KOPT-K1 (cell line): Measurements from ENCODE around the gene SNX14.
"Not testable (repeated sequence)": the region's sequence is repeated elsewhere in the genome, so short reads cannot be mapped to it uniquely, and the experiment has no call there.

Experiments
- H3K27ac ChIP-seq: fragments of 200-600 bp; sonication (generic); 2 replicates; pipeline ENCODE4 v1.5.1; 2016; ENCODE audit warnings: antibody characterized with exemption, mild to moderate bottlenecking, low read depth, low read length; ENCODE audit not compliant: poor library complexity, severe bottlenecking
- H3K36me3 ChIP-seq: fragments of 200-600 bp; sonication (generic); 2 replicates; pipeline ENCODE4 v1.5.1; 2017; ENCODE audit warnings: antibody characterized with exemption, mild to moderate bottlenecking, low read length, moderate library complexity; ENCODE audit not compliant: insufficient read depth
- H3K9me3 ChIP-seq: fragments of 200-600 bp; sonication (generic); 2 replicates; pipeline ENCODE4 v1.5.1; 2017; ENCODE audit warnings: antibody characterized with exemption, low read length, mild to moderate bottlenecking; ENCODE audit not compliant: insufficient read depth, poor library complexity, severe bottlenecking

The SNX14 gene

DNA sequence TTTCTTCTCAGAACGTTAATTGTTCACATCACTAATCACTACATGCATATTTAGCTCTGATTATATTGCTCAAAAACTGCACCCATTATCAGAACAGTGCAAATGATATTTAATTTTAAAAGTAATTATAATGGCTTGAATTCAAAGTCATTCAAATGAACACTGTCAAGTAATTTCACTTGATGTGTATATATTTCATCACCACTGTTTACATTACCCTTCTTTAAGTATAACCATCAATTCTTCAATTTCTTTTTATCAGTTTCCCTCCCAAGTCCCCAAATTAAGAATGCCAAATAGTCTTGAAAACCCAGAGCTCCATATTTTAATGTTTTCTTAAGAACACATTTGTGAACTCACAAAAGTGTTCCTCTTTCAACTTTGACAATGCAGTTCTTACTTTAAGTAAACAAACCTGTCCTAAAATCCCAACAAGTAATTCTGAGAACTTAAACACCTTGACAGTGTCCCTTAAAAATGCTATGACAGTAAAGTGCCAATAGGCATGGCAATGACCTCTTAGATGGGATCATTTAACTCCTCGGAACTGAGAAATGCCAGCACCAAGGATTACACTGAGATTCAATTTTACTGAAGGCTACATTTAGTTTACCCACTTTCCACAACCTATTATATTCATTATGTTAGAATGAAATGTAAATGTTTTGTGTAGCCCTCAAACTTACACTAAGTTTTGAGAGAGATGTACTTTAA, 16.7 kb upstream of the SNX14 start:
- no peak overlapping the region for H3K27ac ChIP-seq
- peaks cover 100% of the 10 kb centered on the region for H3K36me3 ChIP-seq
- H3K9me3 ChIP-seq = no peaks in the 10 kb centered on the region

DNA sequence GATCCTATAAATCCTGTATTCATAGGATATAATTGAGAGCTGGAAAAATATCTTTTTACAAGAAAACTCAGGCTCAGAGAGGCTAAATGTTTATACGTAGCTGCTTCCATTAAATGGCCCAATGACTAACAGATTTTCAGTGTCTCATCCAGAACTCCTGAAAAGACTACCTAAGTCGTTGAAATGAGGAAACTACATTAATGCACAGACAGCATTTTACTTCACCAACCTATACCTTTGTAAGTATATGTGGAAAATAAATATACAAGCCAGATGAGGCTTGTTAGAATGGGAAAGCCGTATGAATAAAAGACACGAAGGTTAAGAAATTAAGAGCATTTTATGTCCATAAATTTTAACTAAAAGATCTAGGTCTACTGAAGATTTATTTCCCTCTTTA, 8.4 kb upstream of the SNX14 start:
- Histone ChIP-seq H3K36me3 (peaks cover 88% of the 10 kb centered on the region), H3K27ac (no peak overlapping the region), H3K9me3 (no peaks in the 10 kb centered on the region)

DNA sequence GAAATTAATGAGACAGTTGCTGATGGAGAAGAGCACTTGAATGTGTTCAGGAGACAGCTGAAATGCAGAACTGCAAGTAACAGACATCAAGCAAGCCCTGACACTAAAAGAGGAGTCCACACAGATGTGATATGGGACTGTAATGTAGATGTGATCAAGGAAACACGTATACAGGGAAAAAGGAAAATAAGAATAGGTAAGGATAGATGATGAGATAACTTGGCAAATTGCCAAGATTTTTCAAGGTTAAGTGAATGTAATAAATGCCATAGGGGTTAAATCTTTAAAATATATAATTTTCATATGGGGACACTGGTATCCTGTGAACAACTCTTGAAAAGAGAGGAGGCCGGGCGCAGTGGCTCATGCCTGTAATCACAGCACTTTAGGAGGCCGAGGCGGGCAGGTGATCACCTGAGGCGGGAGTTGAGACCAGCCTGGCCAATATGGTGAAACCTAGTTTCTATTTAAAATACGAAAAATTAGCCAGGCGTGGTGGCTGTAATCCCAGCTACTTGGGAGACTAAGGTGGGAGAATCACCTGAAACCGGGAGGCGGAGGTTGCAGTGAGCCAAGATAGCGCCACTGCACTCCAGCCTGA, 7.2 kb upstream of the SNX14 start:
- no peak overlapping the region for H3K27ac ChIP-seq
- peaks cover 76% of the 10 kb centered on the region for H3K36me3 ChIP-seq
- no peaks in the 10 kb centered on the region for H3K9me3 ChIP-seq

DNA sequence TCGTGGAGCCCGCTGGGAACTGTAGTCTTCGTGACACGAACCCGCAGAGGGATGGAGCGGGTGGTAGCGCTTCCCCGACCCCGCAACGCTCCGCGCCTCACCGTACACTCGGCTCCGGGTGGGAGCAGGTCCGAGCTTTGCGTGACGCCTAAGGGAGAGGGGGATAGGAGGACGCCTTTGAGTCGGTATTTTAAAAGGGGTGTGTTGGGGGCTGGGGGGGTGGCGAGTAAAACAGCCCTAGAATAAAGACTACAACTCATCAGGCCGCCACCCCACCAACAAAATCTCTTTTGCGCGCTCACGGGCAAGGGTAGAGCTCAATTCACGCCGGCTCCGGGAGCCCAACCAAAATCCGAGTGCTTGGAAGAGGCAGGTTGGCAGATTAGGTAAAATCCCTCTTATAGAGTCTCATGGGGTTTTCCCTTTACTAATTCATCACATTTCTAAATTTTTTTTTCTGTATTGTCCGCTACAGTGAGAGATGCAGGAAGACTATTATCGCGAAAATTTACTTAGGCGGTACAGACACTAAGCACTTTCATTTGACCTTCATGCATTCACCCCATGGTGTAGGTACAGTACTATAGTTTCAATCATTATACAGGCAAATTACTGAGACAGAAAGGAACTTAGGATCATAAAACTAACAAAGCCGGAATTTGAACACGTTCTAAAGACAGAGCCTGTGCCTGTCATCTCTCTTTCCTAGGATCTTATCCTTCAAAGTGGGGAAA, 706 bp upstream of the SNX14 start:
- Histone ChIP-seq H3K9me3 (no peaks in the 10 kb centered on the region), H3K27ac (peak overlapping the region; percentile 74)

DNA sequence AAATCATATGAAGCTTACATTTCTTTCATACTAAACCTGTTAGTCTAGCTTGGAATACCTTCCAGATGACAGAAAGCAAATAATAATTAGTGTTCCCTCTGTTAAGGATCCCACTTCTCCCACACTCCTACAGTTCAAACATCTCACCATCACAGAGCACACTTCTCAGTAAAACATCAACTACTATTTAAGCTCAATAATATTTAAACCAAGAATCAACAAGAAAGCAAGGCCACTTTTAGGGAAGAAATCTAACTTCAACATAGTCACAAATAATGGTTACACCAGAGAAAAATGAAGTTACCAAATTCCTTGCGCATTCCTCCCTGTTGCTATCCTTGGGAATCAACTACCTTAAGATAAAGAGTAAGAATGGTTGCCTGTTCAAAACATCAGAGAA, 1.6 kb downstream of the SNX14 start:
- no peaks in the 10 kb centered on the region for H3K9me3 ChIP-seq
- no peak overlapping the region for H3K27ac ChIP-seq
- H3K36me3 ChIP-seq = no peaks in the 10 kb centered on the region; the same call in 1 of the 2 replicates

More for the DNA sequence above, 706 bp upstream of the SNX14 start:
- peaks cover 15% of the 10 kb centered on the region for H3K36me3 ChIP-seq

DNA sequence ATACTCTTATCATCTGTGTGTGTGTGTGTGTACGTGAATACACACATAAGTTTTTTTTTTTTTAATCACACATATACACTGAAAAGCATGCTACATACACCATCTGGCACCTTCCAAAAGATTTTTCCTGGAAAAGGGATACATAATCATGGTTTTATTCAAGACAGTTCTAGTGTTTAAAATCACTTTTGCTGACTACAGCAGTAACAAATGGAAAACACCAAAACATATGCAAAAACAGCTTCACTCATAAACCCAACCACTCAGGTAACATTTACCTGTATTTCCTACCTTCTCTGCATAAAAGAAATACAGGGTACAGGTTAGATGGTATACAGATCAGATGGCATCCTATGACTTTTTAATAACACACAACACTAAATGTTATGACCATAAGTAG, 2.5 kb downstream of the SNX14 start:
- H3K9me3 ChIP-seq = no peaks in the 10 kb centered on the region
- H3K27ac ChIP-seq = no peak overlapping the region
- H3K36me3 ChIP-seq = no peaks in the 10 kb centered on the region; the same call in 1 of the 2 replicates

DNA sequence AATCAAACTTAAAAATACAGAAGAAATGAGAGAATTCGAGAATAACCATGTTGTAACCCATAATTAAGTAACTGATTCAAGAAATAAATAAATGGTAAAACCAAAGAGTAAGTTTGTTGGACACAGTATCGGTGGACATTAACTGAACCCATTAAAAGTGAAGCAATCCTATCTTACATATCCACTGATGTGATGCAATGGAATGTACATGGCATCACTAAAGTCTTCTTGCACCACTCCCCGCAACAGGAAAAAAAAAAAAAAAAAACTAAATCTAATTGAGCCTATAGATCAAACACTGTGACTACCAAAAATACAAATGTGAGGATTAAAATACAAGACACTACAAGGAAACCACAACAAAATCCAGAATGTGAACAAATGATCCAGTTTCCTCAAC, 7.9 kb downstream of the SNX14 start:
- Histone ChIP-seq H3K27ac (no peak overlapping the region), H3K36me3 (peaks cover 3% of the 10 kb centered on the region; the same call in 1 of the 2 replicates)

DNA sequence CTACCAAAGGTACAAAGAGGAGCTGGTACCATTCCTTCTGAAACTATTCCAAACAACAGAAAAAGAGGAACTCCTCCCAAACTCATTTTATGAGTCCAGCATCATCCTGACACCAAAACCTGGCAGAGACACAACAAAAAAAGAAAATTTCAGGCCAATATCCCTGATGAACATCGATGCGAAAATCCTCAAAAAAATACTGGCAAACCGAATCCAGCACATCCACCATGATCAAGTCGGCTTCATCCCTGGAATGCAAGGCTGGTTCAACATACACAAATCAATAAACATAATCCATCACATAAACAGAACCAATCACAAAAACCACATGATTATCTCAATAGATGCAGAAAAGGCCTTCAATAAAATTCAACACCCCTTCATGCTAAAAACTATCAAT, 10.8 kb downstream of the SNX14 start:
- peaks cover 13% of the 10 kb centered on the region; the same call in 1 of the 2 replicates for H3K36me3 ChIP-seq
- H3K9me3 ChIP-seq = peaks cover 39% of the 10 kb centered on the region
- not testable (repeated sequence) for H3K27ac ChIP-seq

More for the DNA sequence above, 7.9 kb downstream of the SNX14 start:
- H3K9me3 ChIP-seq = peaks cover 39% of the 10 kb centered on the region

DNA sequence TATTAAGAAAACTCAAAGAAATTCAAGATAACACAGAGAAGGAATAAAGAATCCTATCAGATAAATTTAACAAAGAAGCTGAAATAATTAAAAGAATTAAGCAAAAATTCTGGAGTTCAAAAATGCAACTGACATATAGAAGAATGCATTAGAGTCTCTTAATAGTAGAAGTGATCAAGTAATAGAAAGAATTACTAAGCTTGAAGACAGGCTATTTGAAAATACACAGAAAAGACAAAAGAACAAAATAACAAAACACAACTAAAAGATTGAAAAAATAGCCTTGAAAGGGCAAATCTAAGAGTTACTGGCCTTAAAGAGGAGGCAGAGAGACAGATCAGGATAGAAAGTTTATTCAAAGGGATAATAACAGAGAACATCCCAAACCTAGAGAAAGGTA, 12.1 kb downstream of the SNX14 start:
- H3K27ac ChIP-seq = no peak overlapping the region
- peaks cover 39% of the 10 kb centered on the region for H3K9me3 ChIP-seq

DNA sequence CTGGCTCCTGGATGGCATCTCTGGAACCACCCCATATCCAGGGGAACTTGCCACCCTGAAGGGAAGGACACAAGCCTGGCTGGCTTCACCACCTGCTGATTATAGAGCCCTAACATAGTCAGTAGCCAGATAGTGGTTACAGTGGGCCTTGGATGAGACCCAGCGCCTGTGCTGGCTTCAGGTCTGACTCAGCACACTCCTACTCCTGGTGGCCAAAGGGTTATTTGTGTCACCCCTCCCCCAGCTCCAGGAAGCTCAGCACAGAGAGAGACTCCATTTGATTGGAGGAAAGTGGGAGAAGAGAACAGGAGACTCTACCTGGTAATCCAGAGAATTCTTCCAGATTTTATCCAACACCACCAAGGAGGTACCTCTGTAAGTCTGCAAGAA, 12.8 kb downstream of the SNX14 start:
- Histone ChIP-seq H3K36me3 (peaks cover 13% of the 10 kb centered on the region; the same call in 1 of the 2 replicates), H3K9me3 (peaks cover 39% of the 10 kb centered on the region), H3K27ac (no peak overlapping the region)

More for the DNA sequence above, 12.1 kb downstream of the SNX14 start:
- H3K36me3 ChIP-seq = peaks cover 13% of the 10 kb centered on the region; the same call in 1 of the 2 replicates

DNA sequence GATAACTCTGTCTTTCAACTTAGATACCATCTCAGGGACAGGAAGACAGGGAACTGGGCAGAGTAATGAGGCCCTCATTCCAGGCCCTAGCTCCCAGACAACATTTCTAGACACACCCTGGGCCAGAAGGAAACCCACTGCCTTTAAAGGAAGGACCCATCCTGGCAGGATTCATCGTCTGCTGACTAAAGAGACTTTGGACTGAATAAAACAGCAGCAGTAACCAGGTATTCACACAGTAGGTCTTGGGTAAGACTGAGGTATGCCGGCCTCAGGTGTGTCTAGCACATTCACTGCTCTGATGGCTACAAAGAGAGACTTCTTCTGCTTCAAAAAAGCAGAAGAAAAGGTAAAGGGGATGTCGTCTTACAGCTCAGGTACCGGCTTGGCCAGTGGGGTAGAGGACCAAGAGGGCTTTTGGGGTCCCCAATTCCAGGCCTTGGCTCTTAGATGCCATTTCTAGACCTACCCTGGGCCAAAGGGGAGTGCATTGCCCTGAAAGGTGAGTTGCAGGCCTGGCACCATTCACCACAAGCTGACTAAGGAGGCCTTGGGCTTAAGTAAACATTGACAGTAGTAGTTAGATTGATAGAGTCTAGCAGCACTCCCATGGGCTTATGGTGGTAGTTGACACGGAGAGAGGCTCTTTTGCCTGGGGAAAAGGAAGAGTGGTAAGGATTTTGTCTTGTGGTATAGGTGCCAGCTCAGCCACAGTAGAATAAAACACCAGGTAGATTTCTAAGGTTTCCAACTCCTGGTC, 13.4 kb downstream of the SNX14 start:
- H3K27ac ChIP-seq = no peak overlapping the region
- H3K9me3 ChIP-seq = peaks cover 39% of the 10 kb centered on the region
- H3K36me3 ChIP-seq = peaks cover 13% of the 10 kb centered on the region; the same call in 1 of the 2 replicates

DNA sequence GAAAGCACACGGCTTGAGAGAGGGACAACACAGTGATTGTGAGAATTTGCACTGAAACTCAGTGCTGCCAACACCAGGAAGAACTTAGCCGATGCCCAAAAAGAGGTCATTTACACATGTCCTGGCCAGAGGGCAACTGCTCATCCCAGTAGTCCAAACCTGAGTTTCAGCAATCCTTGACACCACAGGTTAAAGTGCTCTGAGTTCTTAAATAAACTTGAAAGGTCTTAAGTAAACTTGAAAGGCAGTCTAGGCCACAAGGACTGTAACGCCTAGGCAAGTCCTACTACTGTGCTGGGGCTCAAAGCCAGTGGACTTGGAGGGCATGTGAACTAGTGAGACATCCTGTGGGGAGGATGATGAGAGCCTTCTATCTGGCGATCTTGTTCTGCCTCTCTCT, 14.1 kb downstream of the SNX14 start:
- Histone ChIP-seq H3K9me3 (peaks cover 33% of the 10 kb centered on the region), H3K27ac (no peak overlapping the region), H3K36me3 (peaks cover 13% of the 10 kb centered on the region; the same call in 1 of the 2 replicates)

DNA sequence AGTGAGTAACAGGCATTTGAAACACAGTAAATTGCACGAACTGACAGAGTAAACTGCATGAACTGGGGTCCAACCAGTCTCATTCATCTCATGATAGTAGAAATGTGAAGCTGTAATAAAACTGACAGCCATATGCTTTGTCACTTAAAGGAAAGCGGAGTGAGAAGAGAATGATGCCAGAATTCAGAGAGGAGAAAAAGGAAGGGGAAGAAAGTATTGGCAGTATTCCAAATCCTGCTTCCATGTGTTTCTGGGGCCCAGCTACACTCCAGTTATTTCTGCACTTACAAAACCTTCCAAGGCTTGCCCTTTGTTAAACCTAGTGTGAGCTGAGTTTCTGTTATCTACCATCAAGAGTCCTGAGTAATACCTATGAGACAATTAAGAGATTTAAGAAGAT, 17.2 kb downstream of the SNX14 start:
- Histone ChIP-seq H3K27ac (no peak overlapping the region), H3K9me3 (peaks cover 4% of the 10 kb centered on the region)

DNA sequence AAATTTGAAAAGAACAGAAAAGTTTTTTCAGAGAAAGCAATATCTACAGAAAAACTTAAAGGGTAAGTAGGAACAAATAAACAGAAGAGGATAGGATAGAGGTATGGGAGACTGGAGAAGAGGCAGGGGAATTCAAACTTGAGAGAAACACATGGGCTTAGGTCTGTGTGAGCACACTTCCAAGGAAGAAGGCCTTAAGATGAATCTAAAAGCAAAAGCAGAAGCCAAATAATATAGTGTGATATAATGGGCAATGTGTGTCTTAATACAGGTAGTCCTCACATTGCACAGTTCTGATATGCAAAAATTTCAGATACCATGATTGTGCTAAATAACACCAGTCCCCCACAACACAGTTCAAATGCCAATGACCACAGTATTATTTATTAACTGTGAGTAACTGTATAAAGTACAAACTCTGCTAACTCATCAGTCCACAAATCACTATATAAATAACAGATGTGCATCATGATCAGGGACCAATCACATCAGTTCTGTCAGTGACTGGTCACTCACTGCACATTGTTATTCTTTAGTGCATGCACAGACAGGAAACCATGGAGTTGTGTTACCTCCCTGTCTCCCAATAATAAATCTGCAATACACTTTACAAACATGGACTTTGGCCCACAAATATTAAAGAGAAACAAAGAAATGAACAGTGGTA, 18.6 kb downstream of the SNX14 start:
- Histone ChIP-seq H3K36me3 (peaks cover 21% of the 10 kb centered on the region), H3K27ac (no peak overlapping the region), H3K9me3 (no peaks in the 10 kb centered on the region)

More for the DNA sequence above, 17.2 kb downstream of the SNX14 start:
- peaks cover 20% of the 10 kb centered on the region for H3K36me3 ChIP-seq
